Osteocyte (in vitro differentiated cells): ENCODE measurements around the gene LHFPL4. TPM values are rescaled to one million over a fixed set of nuclear protein-coding genes. Genes with fewer than 3 reads are reported as not detected.

Experiments
- DNase-seq: peaks from one replicate; pipeline ENCODE4 v3.0.0; 2021; ENCODE audit warnings: mixed read lengths; ENCODE audit not compliant: unreplicated experiment; ENCODE audit errors: extremely low spot score
- H3K27ac Mint-ChIP-seq: one replicate; pipeline ENCODE4 v1.8.0; 2021; ENCODE audit warnings: mild to moderate bottlenecking, mixed read lengths; ENCODE audit not compliant: unreplicated experiment
- H3K27me3 Mint-ChIP-seq: one replicate; pipeline ENCODE4 v1.8.0; 2021; ENCODE audit warnings: mixed read lengths; ENCODE audit not compliant: unreplicated experiment
- H3K36me3 Mint-ChIP-seq: one replicate; pipeline ENCODE4 v1.8.0; 2021; ENCODE audit warnings: mixed read lengths; ENCODE audit not compliant: unreplicated experiment
- H3K4me1 Mint-ChIP-seq: one replicate; pipeline ENCODE4 v1.8.0; 2021; ENCODE audit warnings: mixed read lengths; ENCODE audit not compliant: unreplicated experiment
- H3K4me3 Mint-ChIP-seq: one replicate; pipeline ENCODE4 v1.8.0; 2021; ENCODE audit warnings: mild to moderate bottlenecking, moderate library complexity, mixed read lengths; ENCODE audit not compliant: unreplicated experiment
- H3K9me3 Mint-ChIP-seq: one replicate; pipeline ENCODE4 v1.8.0; 2021; ENCODE audit warnings: mixed read lengths; ENCODE audit not compliant: unreplicated experiment
- total RNA-seq: library from RNA; stranded (reverse); gene quantifications from 2 replicates; pipeline ENCODE4 v1.2.1, GENCODE V29; 2021
- TF ChIP-seq, protein P1 (sequence below): fragments of 200-600 bp; sonication (generic); IDR thresholded peaks from 2 replicates; pipeline ENCODE4 v1.5.0; 2021; ENCODE audit warnings: antibody characterized with exemption, mild to moderate bottlenecking, moderate library complexity

The LHFPL4 gene
- total RNA-seq, 1 donor from 2014 or later = not detected

GRCh38 chr3:9474482-9474881, 79.1 kb downstream of the LHFPL4 start:
- no peak for DNase-seq
- TF ChIP-seq, protein P1, sequence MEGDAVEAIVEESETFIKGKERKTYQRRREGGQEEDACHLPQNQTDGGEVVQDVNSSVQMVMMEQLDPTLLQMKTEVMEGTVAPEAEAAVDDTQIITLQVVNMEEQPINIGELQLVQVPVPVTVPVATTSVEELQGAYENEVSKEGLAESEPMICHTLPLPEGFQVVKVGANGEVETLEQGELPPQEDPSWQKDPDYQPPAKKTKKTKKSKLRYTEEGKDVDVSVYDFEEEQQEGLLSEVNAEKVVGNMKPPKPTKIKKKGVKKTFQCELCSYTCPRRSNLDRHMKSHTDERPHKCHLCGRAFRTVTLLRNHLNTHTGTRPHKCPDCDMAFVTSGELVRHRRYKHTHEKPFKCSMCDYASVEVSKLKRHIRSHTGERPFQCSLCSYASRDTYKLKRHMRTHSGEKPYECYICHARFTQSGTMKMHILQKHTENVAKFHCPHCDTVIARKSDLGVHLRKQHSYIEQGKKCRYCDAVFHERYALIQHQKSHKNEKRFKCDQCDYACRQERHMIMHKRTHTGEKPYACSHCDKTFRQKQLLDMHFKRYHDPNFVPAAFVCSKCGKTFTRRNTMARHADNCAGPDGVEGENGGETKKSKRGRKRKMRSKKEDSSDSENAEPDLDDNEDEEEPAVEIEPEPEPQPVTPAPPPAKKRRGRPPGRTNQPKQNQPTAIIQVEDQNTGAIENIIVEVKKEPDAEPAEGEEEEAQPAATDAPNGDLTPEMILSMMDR = no peak
- H3K4me3 Mint-ChIP-seq = no peak overlapping the region
- H3K36me3 Mint-ChIP-seq = peaks cover 74% of the 10 kb centered on the region
- H3K4me1 Mint-ChIP-seq = no peaks in the 10 kb centered on the region
- no peaks in the 10 kb centered on the region for H3K27me3 Mint-ChIP-seq
- H3K27ac Mint-ChIP-seq = no peak overlapping the region
- H3K9me3 Mint-ChIP-seq = no peaks in the 10 kb centered on the region

DNA sequence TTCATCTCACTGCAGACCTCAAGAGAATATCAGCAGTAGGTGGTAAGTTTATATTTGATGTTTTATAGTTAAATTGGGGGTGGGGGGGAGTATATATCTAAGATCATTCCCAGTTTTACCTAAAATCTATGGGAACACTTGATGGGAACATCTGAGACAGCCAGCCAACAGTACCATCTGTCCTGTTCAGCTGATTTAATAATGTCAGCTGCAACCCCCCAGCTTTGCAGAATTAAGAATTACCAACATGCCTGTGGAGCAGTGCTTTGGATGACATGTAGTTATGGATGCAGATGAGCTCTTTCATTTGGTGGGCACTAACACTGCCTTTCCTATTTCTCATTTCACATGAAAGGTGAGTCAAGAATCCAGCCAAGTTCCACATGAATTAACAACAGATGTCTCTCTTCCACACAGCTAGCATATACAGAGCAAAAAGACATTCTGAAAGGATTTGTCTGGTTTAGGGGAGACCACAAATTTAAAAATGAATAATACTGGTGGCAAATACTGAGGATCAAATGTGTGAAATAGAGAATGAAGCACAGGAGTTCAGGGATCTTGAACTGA, 80.0 kb downstream of the LHFPL4 start:
- H3K36me3 Mint-ChIP-seq = peaks cover 72% of the 10 kb centered on the region
- TF ChIP-seq, protein P1 = no peak
- no peak overlapping the region for H3K4me3 Mint-ChIP-seq

GRCh38 chr3:9469986-9470385, 83.6 kb downstream of the LHFPL4 start:
- no peak for DNase-seq
- no peaks in the 10 kb centered on the region for H3K4me1 Mint-ChIP-seq
- TF ChIP-seq, protein P1 = no peak
- H3K9me3 Mint-ChIP-seq = no peaks in the 10 kb centered on the region
- no peak overlapping the region for H3K4me3 Mint-ChIP-seq
- no peaks in the 10 kb centered on the region for H3K27me3 Mint-ChIP-seq
- H3K36me3 Mint-ChIP-seq = peaks cover 68% of the 10 kb centered on the region
- no peak overlapping the region for H3K27ac Mint-ChIP-seq

More for the DNA sequence above, 80.0 kb downstream of the LHFPL4 start:
- Mint-ChIP-seq H3K27me3 (no peaks in the 10 kb centered on the region), H3K9me3 (no peaks in the 10 kb centered on the region), H3K27ac (no peak overlapping the region), H3K4me1 (no peaks in the 10 kb centered on the region)
- no peak for DNase-seq

- Mint-ChIP-seq H3K36me3 (peaks cover 65% of the 10 kb centered on the region), H3K4me3 (no peak overlapping the region), H3K4me1 (no peaks in the 10 kb centered on the region), H3K9me3 (no peaks in the 10 kb centered on the region), H3K27ac (peak overlapping the region; percentile 46), H3K27me3 (no peaks in the 10 kb centered on the region)
- no peak for DNase-seq
- TF ChIP-seq, protein P1 = no peak
These were observed 85.2 kb downstream of the LHFPL4 start for GRCh38 chr3:9468460-9468859.

- H3K27ac Mint-ChIP-seq = no peak overlapping the region
- peaks cover 57% of the 10 kb centered on the region for H3K36me3 Mint-ChIP-seq
- TF ChIP-seq, protein P1 = no peak
- no peaks in the 10 kb centered on the region for H3K4me1 Mint-ChIP-seq
- no peaks in the 10 kb centered on the region for H3K27me3 Mint-ChIP-seq
- DNase-seq = no peak
- no peak overlapping the region for H3K4me3 Mint-ChIP-seq
- H3K9me3 Mint-ChIP-seq = no peaks in the 10 kb centered on the region
These were observed 86.2 kb downstream of the LHFPL4 start for GRCh38 chr3:9467451-9467850.
